Prostate gland (tissue), 2 donors: ENCODE results near the gene BCAS3.

Experiments used
- POLR2A ChIP-seq: fragments of 450-650 bp; IDR thresholded peaks from one replicate; pipeline ENCODE4 v1.6.1; 2016; ENCODE audit warnings: antibody characterized with exemption, mild to moderate bottlenecking
- TF ChIP-seq, protein P1 (sequence below), 4 experiments: fragments of 200-600 bp in 2 of 4; fragments of 450-650 bp in 2 of 4; sonication (generic) in 2 of 4; IDR thresholded peaks; 1 replicate in 3 of 4; 2 replicates in 1 of 4; pipeline ENCODE4 v1.5.1; 2016 to 2019; ENCODE audit warnings: antibody characterized with exemption in 4 of 4, mild to moderate bottlenecking in 2 of 4, moderate library complexity in 2 of 4

DNA sequence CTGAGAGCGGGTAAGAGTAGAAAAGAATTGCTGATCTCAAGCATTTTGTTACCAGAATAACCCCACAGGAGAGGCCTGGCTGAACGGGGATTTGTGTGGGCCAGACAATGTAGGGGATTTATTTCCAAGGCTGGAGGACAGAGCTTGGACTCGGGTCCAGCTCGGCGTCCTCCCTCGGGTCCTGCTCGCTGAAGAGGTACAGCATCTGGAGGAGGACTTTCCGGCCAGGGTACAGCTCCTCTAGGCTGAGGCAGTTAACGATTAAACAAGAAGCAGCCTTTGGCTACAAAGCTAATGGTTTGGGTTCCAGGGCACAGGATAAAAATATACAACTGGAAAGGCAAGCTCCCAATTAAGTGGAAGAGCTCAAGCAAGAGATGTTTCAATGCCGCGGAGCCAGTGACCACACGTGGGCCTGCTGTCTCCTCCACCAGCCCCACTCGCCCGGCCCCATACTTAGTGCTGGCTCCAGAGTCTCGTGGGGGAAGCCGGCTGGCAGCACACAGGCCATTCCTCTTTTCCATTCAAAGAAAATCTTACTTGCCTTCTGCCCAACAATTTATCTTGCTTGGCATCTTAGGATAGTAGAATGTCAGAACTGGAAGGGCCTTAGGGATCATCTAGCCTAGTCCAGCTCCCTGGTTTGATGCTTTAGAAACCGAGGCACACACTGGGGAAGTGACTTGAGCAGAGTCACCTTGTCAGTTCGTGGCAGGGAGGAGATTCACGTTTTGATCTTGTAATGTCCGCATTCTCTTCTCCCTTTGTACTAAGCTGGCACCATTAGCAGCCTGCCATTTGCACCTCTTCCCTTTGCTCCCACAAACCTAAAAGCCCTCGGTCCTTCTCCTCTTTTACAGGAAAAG, 636.0 kb downstream of the BCAS3 start:
- TF ChIP-seq, protein P1, sequence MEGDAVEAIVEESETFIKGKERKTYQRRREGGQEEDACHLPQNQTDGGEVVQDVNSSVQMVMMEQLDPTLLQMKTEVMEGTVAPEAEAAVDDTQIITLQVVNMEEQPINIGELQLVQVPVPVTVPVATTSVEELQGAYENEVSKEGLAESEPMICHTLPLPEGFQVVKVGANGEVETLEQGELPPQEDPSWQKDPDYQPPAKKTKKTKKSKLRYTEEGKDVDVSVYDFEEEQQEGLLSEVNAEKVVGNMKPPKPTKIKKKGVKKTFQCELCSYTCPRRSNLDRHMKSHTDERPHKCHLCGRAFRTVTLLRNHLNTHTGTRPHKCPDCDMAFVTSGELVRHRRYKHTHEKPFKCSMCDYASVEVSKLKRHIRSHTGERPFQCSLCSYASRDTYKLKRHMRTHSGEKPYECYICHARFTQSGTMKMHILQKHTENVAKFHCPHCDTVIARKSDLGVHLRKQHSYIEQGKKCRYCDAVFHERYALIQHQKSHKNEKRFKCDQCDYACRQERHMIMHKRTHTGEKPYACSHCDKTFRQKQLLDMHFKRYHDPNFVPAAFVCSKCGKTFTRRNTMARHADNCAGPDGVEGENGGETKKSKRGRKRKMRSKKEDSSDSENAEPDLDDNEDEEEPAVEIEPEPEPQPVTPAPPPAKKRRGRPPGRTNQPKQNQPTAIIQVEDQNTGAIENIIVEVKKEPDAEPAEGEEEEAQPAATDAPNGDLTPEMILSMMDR (IDR thresholded peaks at IDR 0.05): no peak
- TF ChIP-seq POLR2A: no peak
